ENCODE measurements around the gene FUT4. TPM values are rescaled to one million over a fixed set of nuclear protein-coding genes. Genes with fewer than 3 reads are reported as not detected.

The FUT4 gene
- polyA plus RNA-seq, 2 of the 4 experiments (the other 2 are of a cell fraction), result 1.6 to 1.8 TPM

DNA sequence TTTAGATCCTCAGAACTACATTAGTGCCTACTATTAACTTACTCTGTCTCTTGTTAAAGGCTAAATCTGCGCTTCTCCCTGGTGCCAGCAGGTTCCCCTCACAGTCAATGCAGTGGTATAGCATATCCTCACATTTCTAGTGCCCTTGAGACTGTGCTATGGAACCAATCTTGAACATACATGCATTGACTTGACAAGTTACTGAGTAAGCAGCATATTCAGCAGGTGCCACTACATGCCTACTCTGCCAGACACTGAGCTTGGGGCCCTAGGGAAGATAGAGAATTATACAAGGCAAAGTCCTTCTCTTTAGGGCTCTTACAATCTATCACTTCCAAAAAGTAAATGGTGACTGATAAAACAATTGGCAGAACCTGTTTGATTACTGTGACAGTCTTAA lies 3.2 kb downstream of the FUT4 start (continued):
- TF ChIP-seq, protein P1, sequence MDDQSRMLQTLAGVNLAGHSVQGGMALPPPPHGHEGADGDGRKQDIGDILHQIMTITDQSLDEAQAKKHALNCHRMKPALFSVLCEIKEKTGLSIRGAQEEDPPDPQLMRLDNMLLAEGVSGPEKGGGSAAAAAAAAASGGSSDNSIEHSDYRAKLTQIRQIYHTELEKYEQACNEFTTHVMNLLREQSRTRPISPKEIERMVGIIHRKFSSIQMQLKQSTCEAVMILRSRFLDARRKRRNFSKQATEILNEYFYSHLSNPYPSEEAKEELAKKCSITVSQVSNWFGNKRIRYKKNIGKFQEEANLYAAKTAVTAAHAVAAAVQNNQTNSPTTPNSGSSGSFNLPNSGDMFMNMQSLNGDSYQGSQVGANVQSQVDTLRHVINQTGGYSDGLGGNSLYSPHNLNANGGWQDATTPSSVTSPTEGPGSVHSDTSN (IDR thresholded peaks at IDR 0.05), result no peak
- TF ChIP-seq HOXB5 (CRISPR knock-in tag; IDR thresholded peaks at IDR 0.05) (no peak), FOSL2 (IDR thresholded peaks at IDR 0.05) (no peak), FOSL2 (CRISPR knock-in tag; IDR thresholded peaks at IDR 0.05) (no peak), GATA3 (IDR thresholded peaks at IDR 0.05; ENCODE audit: borderline replicate concordance) (no peak), JUN (IDR thresholded peaks at IDR 0.05) (no peak)
- TF ChIP-seq, protein P2, sequence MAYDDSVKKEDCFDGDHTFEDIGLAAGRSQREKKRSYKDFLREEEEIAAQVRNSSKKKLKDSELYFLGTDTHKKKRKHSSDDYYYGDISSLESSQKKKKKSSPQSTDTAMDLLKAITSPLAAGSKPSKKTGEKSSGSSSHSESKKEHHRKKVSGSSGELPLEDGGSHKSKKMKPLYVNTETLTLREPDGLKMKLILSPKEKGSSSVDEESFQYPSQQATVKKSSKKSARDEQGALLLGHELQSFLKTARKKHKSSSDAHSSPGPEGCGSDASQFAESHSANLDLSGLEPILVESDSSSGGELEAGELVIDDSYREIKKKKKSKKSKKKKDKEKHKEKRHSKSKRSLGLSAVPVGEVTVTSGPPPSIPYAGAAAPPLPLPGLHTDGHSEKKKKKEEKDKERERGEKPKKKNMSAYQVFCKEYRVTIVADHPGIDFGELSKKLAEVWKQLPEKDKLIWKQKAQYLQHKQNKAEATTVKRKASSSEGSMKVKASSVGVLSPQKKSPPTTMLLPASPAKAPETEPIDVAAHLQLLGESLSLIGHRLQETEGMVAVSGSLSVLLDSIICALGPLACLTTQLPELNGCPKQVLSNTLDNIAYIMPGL (CRISPR knock-in tag; IDR thresholded peaks at IDR 0.05; ENCODE audit: borderline replicate concordance), result no peak

DNA sequence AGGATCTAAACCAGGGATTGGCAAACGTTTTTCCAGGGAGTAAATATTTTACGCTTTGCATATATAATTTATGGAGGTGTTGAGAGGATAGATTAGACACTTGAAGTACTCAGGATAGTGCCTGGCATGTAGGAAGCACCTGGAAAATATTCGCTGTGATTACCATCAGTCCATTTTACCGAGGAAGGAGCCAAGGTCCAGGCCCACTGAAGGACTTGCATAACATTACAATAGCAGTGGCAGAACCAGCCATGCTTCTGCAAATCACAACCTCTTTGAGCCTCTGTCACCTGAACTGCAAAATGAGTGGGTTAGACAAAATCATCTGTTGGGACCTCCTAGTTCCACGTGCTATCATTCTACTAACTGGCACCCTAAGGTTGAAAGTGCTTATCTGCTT lies 5.4 kb downstream of the FUT4 start:
- CTCF ChIA-PET, result no interaction called here

More for the DNA sequence above, 5.4 kb downstream of the FUT4 start:
- DNase-seq (ENCODE audit: low read depth in 1 of 2, low spot score in 1 of 2) (no peak), ATAC-seq (no peak), FAIRE-seq (no peak)
- Histone ChIP-seq H3K4me2 (no peak overlapping the region), H3K4me1 (peaks cover 16% of the 10 kb centered on the region; the same call in 2 of the 3 replicates), H3K4me3 (no peak overlapping the region), H3K27ac (no peak overlapping the region), H3K9me3 (no peaks in the 10 kb centered on the region)
- WGBS (ENCODE audit: missing lambda C conversion rate), result 66% methylated on average over 5 of the region's 5 CpGs
- POLR2A ChIA-PET, result no interaction called here
- no peak for TF ChIP-seq RCOR1 (IDR thresholded peaks at IDR 0.05; ENCODE audit: low read depth, low read length)
- TF ChIP-seq ZNF302 (CRISPR knock-in tag; IDR thresholded peaks at IDR 0.05), result no peak
- no peak for TF ChIP-seq HOXB5 (CRISPR knock-in tag; IDR thresholded peaks at IDR 0.05)
- TF ChIP-seq HOXB13 (CRISPR knock-in tag; IDR thresholded peaks at IDR 0.05; ENCODE audit: low read depth), result no peak
- no peak for TF ChIP-seq ESRRA (IDR thresholded peaks at IDR 0.05; ENCODE audit: borderline replicate concordance, low read length)
- TF ChIP-seq PHF8 (IDR thresholded peaks at IDR 0.05; ENCODE audit: borderline replicate concordance, low read depth), result no peak
- no peak for TF ChIP-seq CHD4 (IDR thresholded peaks at IDR 0.05; ENCODE audit: borderline replicate concordance)
- TF ChIP-seq, protein P3, sequence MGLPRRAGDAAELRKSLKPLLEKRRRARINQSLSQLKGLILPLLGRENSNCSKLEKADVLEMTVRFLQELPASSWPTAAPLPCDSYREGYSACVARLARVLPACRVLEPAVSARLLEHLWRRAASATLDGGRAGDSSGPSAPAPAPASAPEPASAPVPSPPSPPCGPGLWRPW (IDR thresholded peaks at IDR 0.05), result no peak
- TF ChIP-seq HOXA7 (CRISPR knock-in tag; IDR thresholded peaks at IDR 0.05), result no peak
- TF ChIP-seq CBX2 (IDR thresholded peaks at IDR 0.05; ENCODE audit: borderline replicate concordance, low read depth), result no peak
- TF ChIP-seq, protein P4, sequence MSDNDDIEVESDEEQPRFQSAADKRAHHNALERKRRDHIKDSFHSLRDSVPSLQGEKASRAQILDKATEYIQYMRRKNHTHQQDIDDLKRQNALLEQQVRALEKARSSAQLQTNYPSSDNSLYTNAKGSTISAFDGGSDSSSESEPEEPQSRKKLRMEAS (IDR thresholded peaks at IDR 0.05), result no peak
- TF ChIP-seq ZC3H11A (IDR thresholded peaks at IDR 0.05), result no peak
- TF ChIP-seq, protein P5, sequence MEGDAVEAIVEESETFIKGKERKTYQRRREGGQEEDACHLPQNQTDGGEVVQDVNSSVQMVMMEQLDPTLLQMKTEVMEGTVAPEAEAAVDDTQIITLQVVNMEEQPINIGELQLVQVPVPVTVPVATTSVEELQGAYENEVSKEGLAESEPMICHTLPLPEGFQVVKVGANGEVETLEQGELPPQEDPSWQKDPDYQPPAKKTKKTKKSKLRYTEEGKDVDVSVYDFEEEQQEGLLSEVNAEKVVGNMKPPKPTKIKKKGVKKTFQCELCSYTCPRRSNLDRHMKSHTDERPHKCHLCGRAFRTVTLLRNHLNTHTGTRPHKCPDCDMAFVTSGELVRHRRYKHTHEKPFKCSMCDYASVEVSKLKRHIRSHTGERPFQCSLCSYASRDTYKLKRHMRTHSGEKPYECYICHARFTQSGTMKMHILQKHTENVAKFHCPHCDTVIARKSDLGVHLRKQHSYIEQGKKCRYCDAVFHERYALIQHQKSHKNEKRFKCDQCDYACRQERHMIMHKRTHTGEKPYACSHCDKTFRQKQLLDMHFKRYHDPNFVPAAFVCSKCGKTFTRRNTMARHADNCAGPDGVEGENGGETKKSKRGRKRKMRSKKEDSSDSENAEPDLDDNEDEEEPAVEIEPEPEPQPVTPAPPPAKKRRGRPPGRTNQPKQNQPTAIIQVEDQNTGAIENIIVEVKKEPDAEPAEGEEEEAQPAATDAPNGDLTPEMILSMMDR (IDR thresholded peaks at IDR 0.05), result no peak
- TF ChIP-seq KDM5A (IDR thresholded peaks at IDR 0.05), result no peak
- TF ChIP-seq, protein P6, sequence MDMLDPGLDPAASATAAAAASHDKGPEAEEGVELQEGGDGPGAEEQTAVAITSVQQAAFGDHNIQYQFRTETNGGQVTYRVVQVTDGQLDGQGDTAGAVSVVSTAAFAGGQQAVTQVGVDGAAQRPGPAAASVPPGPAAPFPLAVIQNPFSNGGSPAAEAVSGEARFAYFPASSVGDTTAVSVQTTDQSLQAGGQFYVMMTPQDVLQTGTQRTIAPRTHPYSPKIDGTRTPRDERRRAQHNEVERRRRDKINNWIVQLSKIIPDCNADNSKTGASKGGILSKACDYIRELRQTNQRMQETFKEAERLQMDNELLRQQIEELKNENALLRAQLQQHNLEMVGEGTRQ (IDR thresholded peaks at IDR 0.05), result no peak
- no peak for TF ChIP-seq BHLHE40 (IDR thresholded peaks at IDR 0.05; ENCODE audit: low read depth, low read length)
- TF ChIP-seq MAZ (IDR thresholded peaks at IDR 0.05; ENCODE audit: borderline replicate concordance, low read depth, low read length), result no peak
- TF ChIP-seq, protein P7, sequence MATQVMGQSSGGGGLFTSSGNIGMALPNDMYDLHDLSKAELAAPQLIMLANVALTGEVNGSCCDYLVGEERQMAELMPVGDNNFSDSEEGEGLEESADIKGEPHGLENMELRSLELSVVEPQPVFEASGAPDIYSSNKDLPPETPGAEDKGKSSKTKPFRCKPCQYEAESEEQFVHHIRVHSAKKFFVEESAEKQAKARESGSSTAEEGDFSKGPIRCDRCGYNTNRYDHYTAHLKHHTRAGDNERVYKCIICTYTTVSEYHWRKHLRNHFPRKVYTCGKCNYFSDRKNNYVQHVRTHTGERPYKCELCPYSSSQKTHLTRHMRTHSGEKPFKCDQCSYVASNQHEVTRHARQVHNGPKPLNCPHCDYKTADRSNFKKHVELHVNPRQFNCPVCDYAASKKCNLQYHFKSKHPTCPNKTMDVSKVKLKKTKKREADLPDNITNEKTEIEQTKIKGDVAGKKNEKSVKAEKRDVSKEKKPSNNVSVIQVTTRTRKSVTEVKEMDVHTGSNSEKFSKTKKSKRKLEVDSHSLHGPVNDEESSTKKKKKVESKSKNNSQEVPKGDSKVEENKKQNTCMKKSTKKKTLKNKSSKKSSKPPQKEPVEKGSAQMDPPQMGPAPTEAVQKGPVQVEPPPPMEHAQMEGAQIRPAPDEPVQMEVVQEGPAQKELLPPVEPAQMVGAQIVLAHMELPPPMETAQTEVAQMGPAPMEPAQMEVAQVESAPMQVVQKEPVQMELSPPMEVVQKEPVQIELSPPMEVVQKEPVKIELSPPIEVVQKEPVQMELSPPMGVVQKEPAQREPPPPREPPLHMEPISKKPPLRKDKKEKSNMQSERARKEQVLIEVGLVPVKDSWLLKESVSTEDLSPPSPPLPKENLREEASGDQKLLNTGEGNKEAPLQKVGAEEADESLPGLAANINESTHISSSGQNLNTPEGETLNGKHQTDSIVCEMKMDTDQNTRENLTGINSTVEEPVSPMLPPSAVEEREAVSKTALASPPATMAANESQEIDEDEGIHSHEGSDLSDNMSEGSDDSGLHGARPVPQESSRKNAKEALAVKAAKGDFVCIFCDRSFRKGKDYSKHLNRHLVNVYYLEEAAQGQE (IDR thresholded peaks at IDR 0.05), result no peak
- TF ChIP-seq HDAC2 (IDR thresholded peaks at IDR 0.05), result no peak
